ENCODE data around the gene UGT2B7.

- TF ChIP-seq CTCF (IDR thresholded peaks at IDR 0.05; ENCODE audit: insufficient read depth, low read length, poor library complexity, severe bottlenecking) (no peak), EZH2phosphoT487 (conservative IDR thresholded peaks at IDR 0.05; ENCODE audit: low read length) (no peak)
Observed at GRCh38 chr4:69093681-69094080, 2.6 kb upstream of the UGT2B7 start.

Measured in SU-DHL-6 (cell line).